GM21717 (cell line): ENCODE results near the gene AGPAT3.
A peak's percentile ranks its signal among the peaks of the same experiment; 100 is the strongest.

Experiments used
- ATAC-seq: cut with Tn5 transposase; IDR thresholded peaks from one replicate; pipeline ENCODE4 v1.9.1; 2021; ENCODE audit warnings: mild to moderate bottlenecking, moderate library complexity; ENCODE audit not compliant: unreplicated experiment

The AGPAT3 gene

GRCh38 chr21:43989401-43989800 is 124.4 kb downstream of the AGPAT3 start:
- no peak for ATAC-seq

GRCh38 chr21:43991447-43991991 is 126.5 kb downstream of the AGPAT3 start:
- no peak for ATAC-seq

GRCh38 chr21:43992121-43992520 is 127.1 kb downstream of the AGPAT3 start:
- ATAC-seq: no peak

GRCh38 chr21:43993420-43993934 is 128.5 kb downstream of the AGPAT3 start:
- no peak for ATAC-seq

- ATAC-seq: no peak
These were observed 129.1 kb downstream of the AGPAT3 start for GRCh38 chr21:43994085-43994484.

GRCh38 chr21:43994646-43995045 is 129.6 kb downstream of the AGPAT3 start:
- ATAC-seq: no peak

- no peak for ATAC-seq
These were observed 130.6 kb downstream of the AGPAT3 start for GRCh38 chr21:43995521-43996105.

GRCh38 chr21:43997766-43998742 is 133.0 kb downstream of the AGPAT3 start:
- no peak for ATAC-seq

GRCh38 chr21:44000360-44000759 is 135.3 kb downstream of the AGPAT3 start:
- ATAC-seq: no peak

GRCh38 chr21:44002511-44002910 is 137.5 kb downstream of the AGPAT3 start:
- no peak for ATAC-seq

GRCh38 chr21:44003307-44003966 is 138.4 kb downstream of the AGPAT3 start:
- ATAC-seq: no peak

GRCh38 chr21:44005071-44005470 is 140.0 kb downstream of the AGPAT3 start:
- ATAC-seq: no peak

GRCh38 chr21:44005593-44005992 is 140.6 kb downstream of the AGPAT3 start:
- ATAC-seq: no peak

- no peak for ATAC-seq
These were observed 141.1 kb downstream of the AGPAT3 start for GRCh38 chr21:44006017-44006619.

GRCh38 chr21:44006656-44007055 is 141.6 kb downstream of the AGPAT3 start:
- no peak for ATAC-seq

- no peak for ATAC-seq
These were observed 145.4 kb downstream of the AGPAT3 start for GRCh38 chr21:44010429-44010828.

- ATAC-seq: no peak
These were observed 146.1 kb downstream of the AGPAT3 start for GRCh38 chr21:44011123-44011522.

GRCh38 chr21:44011579-44012473 is 146.8 kb downstream of the AGPAT3 start, which contains the start of gene TRAPPC10:
TSS of gene TRAPPC10 (plus strand) at chr21:44012309. CDS start at chr21:44012494, 185 bp downstream.
- ATAC-seq: peak; percentile 47
